HepG2 (cell line): ENCODE measurements around the gene MCU. TPM values are rescaled to one million over a fixed set of nuclear protein-coding genes. Genes with fewer than 3 reads are reported as not detected.

Experiments
- EP300 ChIP-seq, 3 experiments: sonication (generic) in 1 of 3; formaldehyde crosslinking in 1 of 3; IDR thresholded peaks; 2 replicates each; pipeline versions ENCODE4 v1.5.1 to v1.6.1; 2011 to 2020; ENCODE audit warnings: low read depth in 2 of 3, low read length in 2 of 3, borderline replicate concordance in 1 of 3, improper control_type of control experiment in 1 of 3, mild to moderate bottlenecking in 1 of 3, missing genetic modification reagents in 1 of 3, moderate library complexity in 1 of 3
- IRX3 ChIP-seq: sonication (generic); formaldehyde crosslinking; IDR thresholded peaks from 2 replicates; pipeline ENCODE4 v1.8.1; 2023; ENCODE audit warnings: mild to moderate bottlenecking, low read depth, missing genetic modification reagents, borderline replicate concordance
- KMT2B ChIP-seq: IDR thresholded peaks from 2 replicates; pipeline ENCODE4 v1.6.1; 2016; ENCODE audit warnings: missing genetic modification reagents, missing compliant biosample characterization
- SIN3B ChIP-seq: fragments of 150-350 bp; IDR thresholded peaks from 2 replicates; pipeline ENCODE4 v1.6.1; 2014; ENCODE audit warnings: low read length
- SYNCRIP ChIP-seq: fragments of 200-400 bp; formaldehyde crosslinking; IDR thresholded peaks from 2 replicates; pipeline ENCODE4 v1.6.1; 2018; ENCODE audit warnings: mild to moderate bottlenecking, low read depth, low read length; ENCODE audit not compliant: insufficient read depth
- ZNF234 ChIP-seq: sonication (generic); formaldehyde crosslinking; conservative IDR thresholded peaks from 2 replicates; pipeline ENCODE4 v1.5.1; 2020; ENCODE audit warnings: mild to moderate bottlenecking, missing genetic modification reagents
- ZNF3 ChIP-seq: IDR thresholded peaks from 2 replicates; pipeline ENCODE4 v1.7.0; 2017; ENCODE audit warnings: inconsistent platforms
- ZNF326 ChIP-seq: sonication (generic); formaldehyde crosslinking; IDR thresholded peaks from 2 replicates; pipeline ENCODE4 v1.4.0; 2020; ENCODE audit warnings: missing genetic modification reagents, borderline replicate concordance
- ZNF614 ChIP-seq: IDR thresholded peaks from 2 replicates; pipeline ENCODE4 v1.6.1; 2018; ENCODE audit warnings: missing biosample characterization, missing genetic modification reagents, inconsistent platforms, borderline replicate concordance
- ZNF772 ChIP-seq: sonication (generic); formaldehyde crosslinking; IDR thresholded peaks from 2 replicates; pipeline ENCODE4 v1.5.0; 2020; ENCODE audit warnings: mild to moderate bottlenecking, missing genetic modification reagents
- ZNF790 ChIP-seq: sonication (generic); formaldehyde crosslinking; IDR thresholded peaks from 2 replicates; pipeline ENCODE4 v1.8.0; 2022; ENCODE audit warnings: missing genetic modification reagents, mild to moderate bottlenecking, borderline replicate concordance
- polyA plus RNA-seq, 8 experiments: library from polyadenylated mRNA; depleted of rRNA in 3 of 8; stranded (reverse) in 7 of 8; unstranded in 1 of 8; fragments of >200 nt; fragmentation: Illumina TruSeq in 4 of 8; extraction: Trizol in 4 of 8; gene quantifications; 2 replicates each; pipeline versions ENCODE4 v1.2.1 to v1.2.3, GENCODE V29; 2011 to 2016; ENCODE audit warnings: low read depth in 4 of 8, missing spikeins in 1 of 8, mixed read lengths in 1 of 8; ENCODE audit not compliant: insufficient read depth in 1 of 8
- total RNA-seq, 5 experiments: library from RNA; depleted of rRNA; stranded (reverse); fragments of >200 nt; fragmentation: Illumina TruSeq; extraction: Trizol; gene quantifications; 2 replicates each; pipeline ENCODE4 v1.2.3, GENCODE V29; 2016; ENCODE audit warnings: low read depth in 1 of 5
- TF ChIP-seq, protein P1 (sequence below): sonication (generic); formaldehyde crosslinking; IDR thresholded peaks from one replicate; pipeline ENCODE4 v1.5.1; 2020; ENCODE audit warnings: mild to moderate bottlenecking, missing genetic modification reagents; ENCODE audit errors: not compliant biosample characterization
- TF ChIP-seq, protein P2 (sequence below): sonication (generic); formaldehyde crosslinking; IDR thresholded peaks from 2 replicates; pipeline ENCODE4 v1.9.0; 2021; ENCODE audit warnings: missing genetic modification reagents, borderline replicate concordance
- TF ChIP-seq, protein P3 (sequence below): sonication (generic); formaldehyde crosslinking; IDR thresholded peaks from 2 replicates; pipeline ENCODE4 v1.4.0; 2020; ENCODE audit warnings: low read depth, mild to moderate bottlenecking, missing genetic modification reagents

MCU gene
- total and polyA plus RNA-seq, 2 of the 13 experiments (the other 11 are each of a cell fraction or from before 2014, with no cell fraction given): 25.9 to 64.5 TPM

DNA sequence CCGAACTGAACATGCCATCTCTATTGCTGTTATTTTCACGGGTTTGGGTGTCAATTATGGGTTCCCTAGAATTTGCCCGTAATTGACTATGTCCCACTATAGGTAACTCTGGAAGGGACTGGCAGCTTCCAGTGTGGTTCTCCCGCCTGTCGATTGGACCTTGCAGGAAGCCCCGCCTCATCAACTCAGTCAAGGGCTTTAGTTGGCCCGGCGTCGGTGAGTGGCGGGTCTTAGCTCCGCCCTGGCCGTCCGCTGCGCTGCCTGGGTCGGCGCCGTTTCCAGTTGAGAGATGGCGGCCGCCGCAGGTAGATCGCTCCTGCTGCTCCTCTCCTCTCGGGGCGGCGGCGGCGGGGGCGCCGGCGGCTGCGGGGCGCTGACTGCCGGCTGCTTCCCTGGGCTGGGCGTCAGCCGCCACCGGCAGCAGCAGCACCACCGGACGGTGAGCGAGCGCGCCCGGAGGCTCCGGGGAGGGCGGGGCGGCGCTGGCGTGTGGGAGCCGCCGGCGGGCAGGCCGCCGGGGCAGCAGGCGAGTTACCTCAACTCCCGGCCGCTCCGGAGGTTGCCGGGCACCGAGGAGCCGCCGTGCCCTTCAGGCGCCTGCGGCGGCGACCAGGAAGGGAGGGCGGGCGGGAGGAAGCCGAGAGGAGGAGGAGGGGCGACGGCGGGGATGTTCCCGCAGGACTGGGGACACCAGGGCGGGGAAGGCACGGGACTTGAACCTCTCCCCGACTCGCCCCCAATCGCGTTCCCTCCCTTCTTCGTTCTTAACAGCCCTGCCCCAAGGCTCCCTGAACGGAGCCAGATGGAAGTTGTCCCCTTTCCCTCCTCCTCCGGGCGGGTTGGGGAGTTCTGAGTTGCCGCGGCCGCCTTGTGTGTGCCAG, at the start of gene MCU (continued):
- TF ChIP-seq ZNF772 (CRISPR knock-in tag): peak; percentile 36; the same call in 1 of the 2 replicates
- TF ChIP-seq, protein P1, sequence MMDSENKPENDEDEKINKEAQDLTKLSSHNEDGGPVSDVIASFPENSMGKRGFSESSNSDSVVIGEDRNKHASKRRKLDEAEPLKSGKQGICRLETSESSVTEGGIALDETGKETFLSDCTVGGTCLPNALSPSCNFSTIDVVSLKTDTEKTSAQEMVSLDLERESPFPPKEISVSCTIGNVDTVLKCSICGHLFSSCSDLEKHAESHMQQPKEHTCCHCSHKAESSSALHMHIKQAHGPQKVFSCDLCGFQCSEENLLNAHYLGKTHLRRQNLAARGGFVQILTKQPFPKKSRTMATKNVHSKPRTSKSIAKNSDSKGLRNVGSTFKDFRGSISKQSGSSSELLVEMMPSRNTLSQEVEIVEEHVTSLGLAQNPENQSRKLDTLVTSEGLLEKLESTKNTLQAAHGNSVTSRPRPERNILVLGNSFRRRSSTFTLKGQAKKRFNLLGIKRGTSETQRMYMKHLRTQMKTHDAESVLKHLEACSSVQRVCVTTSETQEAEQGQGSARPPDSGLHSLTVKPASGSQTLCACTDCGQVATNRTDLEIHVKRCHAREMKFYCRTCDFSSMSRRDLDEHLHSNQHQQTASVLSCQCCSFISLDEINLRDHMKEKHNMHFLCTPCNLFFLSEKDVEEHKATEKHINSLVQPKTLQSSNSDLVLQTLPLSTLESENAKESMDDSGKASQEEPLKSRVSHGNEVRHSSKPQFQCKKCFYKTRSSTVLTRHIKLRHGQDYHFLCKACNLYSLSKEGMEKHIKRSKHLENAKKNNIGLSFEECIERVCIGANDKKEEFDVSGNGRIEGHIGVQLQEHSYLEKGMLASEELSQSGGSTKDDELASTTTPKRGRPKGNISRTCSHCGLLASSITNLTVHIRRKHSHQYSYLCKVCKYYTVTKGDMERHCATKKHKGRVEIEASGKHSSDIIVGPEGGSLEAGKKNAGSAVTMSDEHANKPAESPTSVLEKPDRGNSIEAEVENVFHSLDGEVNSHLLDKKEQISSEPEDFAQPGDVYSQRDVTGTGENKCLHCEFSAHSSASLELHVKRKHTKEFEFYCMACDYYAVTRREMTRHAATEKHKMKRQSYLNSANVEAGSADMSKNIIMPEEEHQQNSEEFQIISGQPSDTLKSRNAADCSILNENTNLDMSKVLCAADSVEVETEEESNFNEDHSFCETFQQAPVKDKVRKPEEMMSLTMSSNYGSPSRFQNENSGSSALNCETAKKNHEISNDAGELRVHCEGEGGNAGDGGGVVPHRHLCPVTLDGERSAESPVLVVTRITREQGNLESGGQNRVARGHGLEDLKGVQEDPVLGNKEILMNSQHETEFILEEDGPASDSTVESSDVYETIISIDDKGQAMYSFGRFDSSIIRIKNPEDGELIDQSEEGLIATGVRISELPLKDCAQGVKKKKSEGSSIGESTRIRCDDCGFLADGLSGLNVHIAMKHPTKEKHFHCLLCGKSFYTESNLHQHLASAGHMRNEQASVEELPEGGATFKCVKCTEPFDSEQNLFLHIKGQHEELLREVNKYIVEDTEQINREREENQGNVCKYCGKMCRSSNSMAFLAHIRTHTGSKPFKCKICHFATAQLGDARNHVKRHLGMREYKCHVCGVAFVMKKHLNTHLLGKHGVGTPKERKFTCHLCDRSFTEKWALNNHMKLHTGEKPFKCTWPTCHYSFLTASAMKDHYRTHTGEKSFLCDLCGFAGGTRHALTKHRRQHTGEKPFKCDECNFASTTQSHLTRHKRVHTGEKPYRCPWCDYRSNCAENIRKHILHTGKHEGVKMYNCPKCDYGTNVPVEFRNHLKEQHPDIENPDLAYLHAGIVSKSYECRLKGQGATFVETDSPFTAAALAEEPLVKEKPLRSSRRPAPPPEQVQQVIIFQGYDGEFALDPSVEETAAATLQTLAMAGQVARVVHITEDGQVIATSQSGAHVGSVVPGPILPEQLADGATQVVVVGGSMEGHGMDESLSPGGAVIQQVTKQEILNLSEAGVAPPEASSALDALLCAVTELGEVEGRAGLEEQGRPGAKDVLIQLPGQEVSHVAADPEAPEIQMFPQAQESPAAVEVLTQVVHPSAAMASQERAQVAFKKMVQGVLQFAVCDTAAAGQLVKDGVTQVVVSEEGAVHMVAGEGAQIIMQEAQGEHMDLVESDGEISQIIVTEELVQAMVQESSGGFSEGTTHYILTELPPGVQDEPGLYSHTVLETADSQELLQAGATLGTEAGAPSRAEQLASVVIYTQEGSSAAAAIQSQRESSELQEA: no peak
- no peak for TF ChIP-seq ZNF614 (CRISPR knock-in tag)
- no peak for TF ChIP-seq ZNF234 (CRISPR knock-in tag)
- TF ChIP-seq ZNF790 (CRISPR knock-in tag): no peak
- TF ChIP-seq, protein P2, sequence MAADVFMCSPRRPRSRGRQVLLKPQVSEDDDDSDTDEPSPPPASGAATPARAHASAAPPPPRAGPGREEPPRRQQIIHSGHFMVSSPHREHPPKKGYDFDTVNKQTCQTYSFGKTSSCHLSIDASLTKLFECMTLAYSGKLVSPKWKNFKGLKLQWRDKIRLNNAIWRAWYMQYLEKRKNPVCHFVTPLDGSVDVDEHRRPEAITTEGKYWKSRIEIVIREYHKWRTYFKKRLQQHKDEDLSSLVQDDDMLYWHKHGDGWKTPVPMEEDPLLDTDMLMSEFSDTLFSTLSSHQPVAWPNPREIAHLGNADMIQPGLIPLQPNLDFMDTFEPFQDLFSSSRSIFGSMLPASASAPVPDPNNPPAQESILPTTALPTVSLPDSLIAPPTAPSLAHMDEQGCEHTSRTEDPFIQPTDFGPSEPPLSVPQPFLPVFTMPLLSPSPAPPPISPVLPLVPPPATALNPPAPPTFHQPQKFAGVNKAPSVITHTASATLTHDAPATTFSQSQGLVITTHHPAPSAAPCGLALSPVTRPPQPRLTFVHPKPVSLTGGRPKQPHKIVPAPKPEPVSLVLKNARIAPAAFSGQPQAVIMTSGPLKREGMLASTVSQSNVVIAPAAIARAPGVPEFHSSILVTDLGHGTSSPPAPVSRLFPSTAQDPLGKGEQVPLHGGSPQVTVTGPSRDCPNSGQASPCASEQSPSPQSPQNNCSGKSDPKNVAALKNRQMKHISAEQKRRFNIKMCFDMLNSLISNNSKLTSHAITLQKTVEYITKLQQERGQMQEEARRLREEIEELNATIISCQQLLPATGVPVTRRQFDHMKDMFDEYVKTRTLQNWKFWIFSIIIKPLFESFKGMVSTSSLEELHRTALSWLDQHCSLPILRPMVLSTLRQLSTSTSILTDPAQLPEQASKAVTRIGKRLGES: no peak; the same call in 1 of the 2 replicates
- no peak for TF ChIP-seq SIN3B
- TF ChIP-seq ZNF326 (CRISPR knock-in tag): no peak
- TF ChIP-seq SYNCRIP: no peak
- TF ChIP-seq, protein P3, sequence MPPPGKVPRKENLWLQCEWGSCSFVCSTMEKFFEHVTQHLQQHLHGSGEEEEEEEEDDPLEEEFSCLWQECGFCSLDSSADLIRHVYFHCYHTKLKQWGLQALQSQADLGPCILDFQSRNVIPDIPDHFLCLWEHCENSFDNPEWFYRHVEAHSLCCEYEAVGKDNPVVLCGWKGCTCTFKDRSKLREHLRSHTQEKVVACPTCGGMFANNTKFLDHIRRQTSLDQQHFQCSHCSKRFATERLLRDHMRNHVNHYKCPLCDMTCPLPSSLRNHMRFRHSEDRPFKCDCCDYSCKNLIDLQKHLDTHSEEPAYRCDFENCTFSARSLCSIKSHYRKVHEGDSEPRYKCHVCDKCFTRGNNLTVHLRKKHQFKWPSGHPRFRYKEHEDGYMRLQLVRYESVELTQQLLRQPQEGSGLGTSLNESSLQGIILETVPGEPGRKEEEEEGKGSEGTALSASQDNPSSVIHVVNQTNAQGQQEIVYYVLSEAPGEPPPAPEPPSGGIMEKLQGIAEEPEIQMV (CRISPR knock-in tag): peak; percentile 29; the same call in 1 of the 2 replicates
- no peak for TF ChIP-seq ZNF3 (CRISPR knock-in tag)
- peak; percentile 64; the same call in 1 of the 2 replicates for TF ChIP-seq IRX3 (CRISPR knock-in tag)
- no peak for TF ChIP-seq EP300 (IDR thresholded peaks at IDR 0.05; ENCODE audit: low read depth in 2 of 2, low read length in 2 of 2)
- no peak for TF ChIP-seq EP300 (CRISPR knock-in tag; IDR thresholded peaks at IDR 0.05; ENCODE audit: borderline replicate concordance)
- TF ChIP-seq KMT2B: peak; percentile 54; the same call in 1 of the 2 replicates
